HL-60 (cell line): ENCODE results near the gene ZFHX2.
"Not testable (repeated sequence)": the region's sequence is repeated elsewhere in the genome, so short reads cannot be mapped to it uniquely, and the experiment has no call there.

ENCODE experiments used
- POLR2AphosphoS5 ChIP-seq: IDR thresholded peaks from 2 replicates; pipeline ENCODE4 v1.6.1; 2012; ENCODE audit warnings: low read depth
- TF ChIP-seq, protein P1 (sequence below): IDR thresholded peaks from one replicate; pipeline ENCODE4 v1.5.1; 2011; ENCODE audit warnings: low read length, control low read depth, inconsistent platforms; ENCODE audit not compliant: insufficient read depth
- TF ChIP-seq, protein P2 (sequence below): IDR thresholded peaks from 2 replicates; pipeline ENCODE4 v1.6.1; 2012; ENCODE audit warnings: low read depth; ENCODE audit not compliant: insufficient replicate concordance

DNA sequence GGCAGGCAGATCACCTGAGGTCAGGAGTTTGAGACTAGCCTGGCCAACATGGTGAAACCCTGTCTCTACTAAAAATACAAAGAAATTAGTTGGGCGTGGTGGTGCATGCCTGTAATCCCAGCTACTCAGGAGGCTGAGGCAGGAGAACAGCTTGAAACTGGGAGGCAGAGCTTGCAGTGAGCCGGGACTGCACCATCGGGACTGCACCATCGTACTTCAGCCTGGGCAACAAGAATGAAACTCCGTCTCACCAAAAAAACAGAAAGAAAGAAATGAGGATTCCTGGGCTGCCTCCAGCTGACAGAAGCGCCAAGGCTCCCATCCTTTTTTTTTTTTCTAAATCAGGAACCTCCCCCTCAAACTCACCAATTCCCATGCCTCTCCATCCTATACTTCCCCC, 14.7 kb downstream of the ZFHX2 start:
- TF ChIP-seq, protein P1, sequence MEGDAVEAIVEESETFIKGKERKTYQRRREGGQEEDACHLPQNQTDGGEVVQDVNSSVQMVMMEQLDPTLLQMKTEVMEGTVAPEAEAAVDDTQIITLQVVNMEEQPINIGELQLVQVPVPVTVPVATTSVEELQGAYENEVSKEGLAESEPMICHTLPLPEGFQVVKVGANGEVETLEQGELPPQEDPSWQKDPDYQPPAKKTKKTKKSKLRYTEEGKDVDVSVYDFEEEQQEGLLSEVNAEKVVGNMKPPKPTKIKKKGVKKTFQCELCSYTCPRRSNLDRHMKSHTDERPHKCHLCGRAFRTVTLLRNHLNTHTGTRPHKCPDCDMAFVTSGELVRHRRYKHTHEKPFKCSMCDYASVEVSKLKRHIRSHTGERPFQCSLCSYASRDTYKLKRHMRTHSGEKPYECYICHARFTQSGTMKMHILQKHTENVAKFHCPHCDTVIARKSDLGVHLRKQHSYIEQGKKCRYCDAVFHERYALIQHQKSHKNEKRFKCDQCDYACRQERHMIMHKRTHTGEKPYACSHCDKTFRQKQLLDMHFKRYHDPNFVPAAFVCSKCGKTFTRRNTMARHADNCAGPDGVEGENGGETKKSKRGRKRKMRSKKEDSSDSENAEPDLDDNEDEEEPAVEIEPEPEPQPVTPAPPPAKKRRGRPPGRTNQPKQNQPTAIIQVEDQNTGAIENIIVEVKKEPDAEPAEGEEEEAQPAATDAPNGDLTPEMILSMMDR = not testable (repeated sequence)
- TF ChIP-seq POLR2AphosphoS5 = not testable (repeated sequence)
- TF ChIP-seq, protein P2, sequence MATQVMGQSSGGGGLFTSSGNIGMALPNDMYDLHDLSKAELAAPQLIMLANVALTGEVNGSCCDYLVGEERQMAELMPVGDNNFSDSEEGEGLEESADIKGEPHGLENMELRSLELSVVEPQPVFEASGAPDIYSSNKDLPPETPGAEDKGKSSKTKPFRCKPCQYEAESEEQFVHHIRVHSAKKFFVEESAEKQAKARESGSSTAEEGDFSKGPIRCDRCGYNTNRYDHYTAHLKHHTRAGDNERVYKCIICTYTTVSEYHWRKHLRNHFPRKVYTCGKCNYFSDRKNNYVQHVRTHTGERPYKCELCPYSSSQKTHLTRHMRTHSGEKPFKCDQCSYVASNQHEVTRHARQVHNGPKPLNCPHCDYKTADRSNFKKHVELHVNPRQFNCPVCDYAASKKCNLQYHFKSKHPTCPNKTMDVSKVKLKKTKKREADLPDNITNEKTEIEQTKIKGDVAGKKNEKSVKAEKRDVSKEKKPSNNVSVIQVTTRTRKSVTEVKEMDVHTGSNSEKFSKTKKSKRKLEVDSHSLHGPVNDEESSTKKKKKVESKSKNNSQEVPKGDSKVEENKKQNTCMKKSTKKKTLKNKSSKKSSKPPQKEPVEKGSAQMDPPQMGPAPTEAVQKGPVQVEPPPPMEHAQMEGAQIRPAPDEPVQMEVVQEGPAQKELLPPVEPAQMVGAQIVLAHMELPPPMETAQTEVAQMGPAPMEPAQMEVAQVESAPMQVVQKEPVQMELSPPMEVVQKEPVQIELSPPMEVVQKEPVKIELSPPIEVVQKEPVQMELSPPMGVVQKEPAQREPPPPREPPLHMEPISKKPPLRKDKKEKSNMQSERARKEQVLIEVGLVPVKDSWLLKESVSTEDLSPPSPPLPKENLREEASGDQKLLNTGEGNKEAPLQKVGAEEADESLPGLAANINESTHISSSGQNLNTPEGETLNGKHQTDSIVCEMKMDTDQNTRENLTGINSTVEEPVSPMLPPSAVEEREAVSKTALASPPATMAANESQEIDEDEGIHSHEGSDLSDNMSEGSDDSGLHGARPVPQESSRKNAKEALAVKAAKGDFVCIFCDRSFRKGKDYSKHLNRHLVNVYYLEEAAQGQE = not testable (repeated sequence)
